Measurements from ENCODE around the gene ISCA2.

ISCA2 gene

GRCh38 chr14:74508844-74509428 lies 15.4 kb downstream of the ISCA2 start:
- DNase-seq: no peak

DNA sequence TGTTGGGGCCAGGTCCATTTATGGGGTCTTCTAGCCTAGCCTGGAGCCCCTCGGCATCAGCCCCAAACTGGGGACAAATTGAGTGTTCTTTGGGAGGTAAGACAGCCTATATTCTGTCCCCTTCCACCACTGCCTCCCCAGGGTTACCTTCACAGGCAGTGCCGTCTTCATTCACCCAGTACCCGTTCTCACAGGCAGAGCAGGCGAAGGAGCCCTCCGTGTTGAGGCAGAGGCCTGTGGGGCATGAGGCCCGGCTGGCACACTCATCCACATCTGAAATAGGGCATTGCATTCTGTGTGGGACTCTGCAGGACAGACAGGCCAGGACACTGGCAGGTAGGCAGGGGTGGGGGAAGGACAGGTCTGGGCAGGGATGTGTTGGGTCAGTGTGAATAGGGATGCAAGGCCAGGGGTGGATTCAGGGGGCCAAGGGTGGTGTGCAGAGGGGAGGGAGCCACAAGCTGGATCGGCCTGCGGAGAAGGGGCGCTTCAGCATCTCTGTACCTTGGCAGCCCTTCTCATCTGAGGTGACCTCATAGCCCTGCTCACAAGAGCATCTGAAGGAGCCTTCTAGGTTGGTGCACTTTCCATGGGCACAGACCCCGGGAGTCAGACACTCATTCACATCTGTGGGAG lies 16.1 kb downstream of the ISCA2 start:
- no peak for DNase-seq

DNA sequence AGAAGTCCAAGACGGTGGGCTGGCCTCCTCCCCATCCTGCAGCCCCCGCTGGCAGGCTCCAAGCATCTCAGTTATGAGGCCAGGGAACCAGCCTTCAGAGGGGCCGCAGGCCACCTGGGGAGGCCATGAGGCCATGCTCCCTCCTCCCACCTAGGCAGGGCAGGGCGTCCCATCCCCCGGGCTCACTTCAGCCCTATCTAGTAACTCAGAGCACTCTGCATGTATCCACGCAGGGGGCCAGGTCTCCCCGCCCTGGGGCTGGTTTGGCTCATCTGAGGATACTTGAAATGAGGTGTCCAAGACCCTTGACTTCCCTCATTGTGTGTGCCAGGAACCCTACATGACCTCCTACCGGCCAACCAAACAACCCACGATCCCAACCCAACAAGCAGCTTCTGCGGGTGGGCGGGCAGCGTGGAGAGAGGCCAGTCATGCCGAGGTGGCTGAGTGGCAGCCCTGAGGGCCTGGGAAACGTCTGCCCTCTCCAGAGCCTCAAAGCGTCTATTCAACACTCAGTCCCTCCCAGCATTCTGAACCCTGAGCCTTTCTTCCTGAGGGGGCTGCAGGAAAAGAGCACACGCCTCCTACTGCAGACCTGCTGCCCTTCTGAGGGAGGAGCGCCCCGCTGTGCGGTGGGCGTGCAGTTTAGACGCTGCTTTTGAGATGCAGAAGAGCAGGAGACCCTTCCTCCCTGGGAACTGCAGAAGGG lies 16.8 kb downstream of the ISCA2 start:
- DNase-seq: no peak

DNA sequence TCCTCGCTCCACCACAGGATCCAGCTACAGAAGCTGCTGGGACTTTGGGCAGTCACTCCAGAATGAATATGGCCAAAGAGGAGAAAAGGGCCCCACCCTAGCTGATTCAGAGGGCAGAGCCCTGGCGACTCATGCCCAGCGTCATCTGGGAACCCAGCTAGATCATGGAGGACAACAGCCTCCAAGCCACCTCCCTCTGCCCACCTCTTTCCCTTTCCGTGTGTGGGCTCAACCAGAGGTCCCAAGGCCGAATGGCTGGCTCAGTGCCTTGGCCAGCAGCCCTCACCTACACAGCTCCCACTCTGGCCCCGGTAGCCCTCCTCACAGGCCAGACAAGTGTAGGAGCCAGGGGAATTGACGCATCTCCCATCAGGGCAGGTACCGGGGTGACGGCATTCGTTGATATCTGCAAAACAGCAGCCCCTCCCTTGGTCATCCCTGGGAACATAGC lies 17.4 kb downstream of the ISCA2 start:
- DNase-seq: no peak

GRCh38 chr14:74511966-74512830 lies 18.6 kb downstream of the ISCA2 start:
- DNase-seq: no peak

- no peak for DNase-seq
Measured at GRCh38 chr14:74514471-74514941, 20.9 kb downstream of the ISCA2 start.

DNA sequence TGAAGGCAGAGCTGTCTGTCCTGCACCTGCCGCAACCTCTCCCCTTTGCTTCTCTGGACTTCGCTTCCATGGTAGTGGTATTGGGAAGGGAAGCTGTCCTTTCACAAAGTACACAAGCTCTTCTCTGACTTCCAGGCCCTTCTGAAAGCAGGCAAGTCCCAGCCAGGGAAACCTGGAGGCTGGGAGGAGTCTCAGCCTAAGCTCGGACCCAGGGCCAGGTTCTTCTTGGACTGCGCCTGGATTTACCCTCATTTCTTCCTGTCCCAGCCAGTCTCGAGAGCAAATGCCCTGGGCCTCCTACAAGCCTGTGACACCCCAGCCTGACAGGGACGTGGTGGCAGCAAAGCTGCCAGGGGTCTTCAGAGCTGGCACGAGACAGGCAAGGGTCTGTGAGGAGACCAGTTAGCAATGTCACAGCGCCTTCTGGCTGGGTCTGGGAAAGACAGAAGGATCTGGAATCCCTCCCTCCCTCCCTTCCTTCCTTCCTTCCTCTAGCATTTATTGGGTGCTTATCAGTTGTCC lies 22.4 kb downstream of the ISCA2 start:
- no peak for DNase-seq

- no peak for DNase-seq
Measured at GRCh38 chr14:74516451-74517160, 23.0 kb downstream of the ISCA2 start.

DNA sequence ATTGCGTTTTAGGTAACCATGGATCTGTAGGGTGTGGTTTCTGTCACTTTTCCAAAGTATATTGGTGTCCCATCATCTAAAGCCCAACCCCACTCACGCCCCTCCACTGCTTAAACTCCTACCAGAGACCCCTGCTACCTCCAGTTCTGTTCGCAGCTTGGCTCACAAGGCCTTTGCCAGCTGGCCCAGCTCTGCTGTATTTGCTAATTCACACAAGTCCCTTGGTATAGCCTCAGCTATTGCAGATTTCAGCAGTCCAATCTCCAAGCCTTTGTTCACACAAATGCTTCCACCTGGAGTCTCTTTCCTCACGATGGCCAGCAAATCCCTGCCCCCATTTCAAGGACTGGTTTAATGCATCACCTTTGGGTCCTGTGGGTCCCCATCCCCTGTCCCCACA lies 24.2 kb downstream of the ISCA2 start:
- no peak for DNase-seq

- DNase-seq: no peak
Measured at GRCh38 chr14:74518221-74518620, 24.7 kb downstream of the ISCA2 start.

DNA sequence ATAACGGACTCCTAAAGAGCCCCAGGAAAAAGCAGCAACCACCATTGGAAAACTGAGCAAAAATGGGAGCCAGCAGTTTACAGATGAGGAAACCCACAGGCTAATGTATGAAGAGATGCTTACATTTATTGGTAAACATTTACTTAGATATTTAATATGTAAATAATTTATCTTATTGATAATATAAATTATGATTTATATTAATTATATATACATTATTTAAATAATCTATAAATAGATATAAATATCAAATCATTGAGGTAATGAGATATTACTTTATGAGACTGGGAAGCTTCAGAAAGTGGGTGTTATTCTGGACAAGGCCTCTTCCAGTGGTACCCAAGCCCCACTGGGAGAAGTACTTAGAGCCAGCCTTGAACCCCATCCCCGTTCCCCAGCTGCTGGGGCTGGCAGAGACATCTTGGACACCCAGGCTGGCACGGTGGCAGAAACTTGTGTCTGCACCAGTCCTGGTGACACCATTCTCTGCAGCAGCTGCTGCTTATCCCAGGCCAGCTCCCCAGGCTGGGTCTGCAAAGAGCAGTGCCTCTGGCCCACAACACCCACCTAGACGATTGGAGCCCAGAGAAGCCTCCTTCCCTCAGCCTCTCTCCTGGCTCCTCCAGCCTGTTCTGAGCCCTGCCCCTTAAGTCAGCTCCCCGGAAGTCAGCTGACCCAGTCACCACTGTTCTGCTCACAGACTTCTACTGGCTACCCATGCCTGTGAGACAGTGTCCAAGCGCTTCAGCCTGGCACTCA lies 25.9 kb downstream of the ISCA2 start:
- no peak for DNase-seq

GRCh38 chr14:74521756-74522155 lies 28.2 kb downstream of the ISCA2 start:
- DNase-seq: no peak

GRCh38 chr14:74522740-74523139 lies 29.2 kb downstream of the ISCA2 start:
- DNase-seq: no peak

GRCh38 chr14:74524076-74524811 lies 30.7 kb downstream of the ISCA2 start:
- DNase-seq: no peak

DNA sequence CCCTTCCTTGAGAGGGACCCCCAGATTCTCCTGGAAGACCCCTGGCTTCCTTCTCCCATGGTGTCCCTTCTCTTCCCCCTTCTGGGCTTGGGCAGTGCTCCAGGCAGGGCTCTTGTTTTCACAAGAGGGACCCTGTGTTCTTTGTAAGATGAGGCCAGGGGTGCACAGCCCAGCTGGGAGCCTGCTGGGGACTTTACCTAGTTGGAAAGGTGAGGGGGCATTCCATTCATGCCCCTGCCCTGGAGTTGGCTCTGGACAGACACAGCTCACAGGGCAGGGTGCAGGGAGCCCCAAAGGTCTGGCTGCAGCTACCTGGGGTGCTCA lies 31.2 kb downstream of the ISCA2 start:
- DNase-seq: no peak

DNA sequence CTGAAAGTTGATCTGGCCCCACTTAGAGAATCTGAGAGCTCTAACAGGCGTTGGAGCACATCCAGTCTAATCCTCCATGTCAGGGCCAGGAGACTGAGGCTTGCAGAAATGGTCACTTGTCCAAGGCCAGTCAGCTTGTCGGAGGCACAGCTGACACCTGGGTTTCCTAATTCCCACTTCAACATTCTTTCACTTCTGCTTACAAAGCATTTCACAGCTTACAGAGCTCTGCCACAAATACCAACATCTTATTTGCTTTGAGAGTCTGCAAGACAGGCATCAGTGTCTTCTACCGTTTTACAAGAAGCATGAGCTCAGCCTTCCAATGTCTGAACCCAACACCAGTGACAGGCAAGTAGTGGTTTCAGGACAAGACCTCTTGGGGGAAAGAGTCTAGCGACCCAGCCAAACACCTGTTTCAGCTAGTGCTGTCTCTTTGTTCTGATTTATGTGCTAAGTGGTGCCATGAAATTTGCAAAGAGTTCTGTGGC lies 31.8 kb downstream of the ISCA2 start:
- DNase-seq: no peak

DNA sequence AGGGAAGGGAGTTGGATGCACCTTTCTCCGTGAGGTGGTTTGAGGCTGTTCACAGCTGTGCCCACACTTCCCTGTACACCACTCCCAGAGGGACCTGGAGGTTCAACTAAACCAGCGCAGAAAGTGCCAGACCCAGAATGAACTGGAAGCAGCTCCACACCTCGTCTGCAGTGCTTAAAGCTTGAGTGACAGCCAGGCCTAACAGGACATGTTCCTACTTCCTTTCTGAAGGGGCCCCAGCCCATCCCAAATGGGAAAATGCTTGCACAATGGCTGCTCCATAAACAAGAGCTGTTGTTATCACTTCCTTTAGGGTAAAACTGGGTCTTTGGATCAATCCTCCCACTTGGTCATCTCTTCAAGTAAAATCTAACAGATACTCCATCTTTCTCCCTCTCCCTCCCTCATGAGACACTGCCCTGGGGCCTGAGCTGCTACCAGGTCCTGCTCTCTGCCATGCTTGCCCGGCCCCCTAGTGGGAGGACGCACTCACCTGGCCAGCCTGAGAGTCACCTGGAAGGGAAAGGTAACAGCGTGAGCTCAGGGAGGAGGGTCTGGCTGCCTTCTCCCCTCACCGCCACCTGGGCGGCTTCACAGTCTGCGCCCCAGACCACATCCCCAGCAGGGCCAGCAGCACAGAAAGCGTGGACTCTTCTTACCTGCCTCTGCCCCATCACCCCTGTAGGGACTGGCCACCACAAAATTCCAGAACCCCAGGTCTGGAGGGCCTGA lies 33.5 kb downstream of the ISCA2 start:
- no peak for DNase-seq

DNA sequence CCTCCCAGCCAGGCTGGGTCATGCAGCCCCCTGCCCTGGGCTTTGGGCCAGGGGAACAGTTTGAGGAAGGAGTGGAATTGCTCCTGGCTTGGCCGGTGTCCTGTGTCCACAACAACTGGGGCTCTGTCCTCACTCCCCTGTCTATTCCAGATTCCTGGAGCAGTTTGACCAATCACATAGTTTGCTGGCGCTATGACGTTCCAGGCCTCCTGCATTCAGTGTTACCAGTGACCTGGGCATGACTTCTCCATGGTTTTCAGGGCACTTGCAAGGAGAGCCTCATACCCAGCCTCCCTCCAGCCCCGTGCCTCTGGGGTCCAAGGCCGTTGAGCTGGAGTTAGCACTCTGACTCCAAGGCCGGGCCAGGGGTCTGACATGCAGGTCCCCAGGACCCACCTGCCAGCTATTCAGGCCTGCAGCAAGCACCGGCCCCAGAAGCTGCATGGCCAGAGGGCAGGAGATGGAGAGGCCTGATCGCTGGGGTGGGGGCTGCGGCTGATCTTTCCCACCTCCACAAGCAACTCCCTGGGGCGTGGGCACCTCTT lies 34.2 kb downstream of the ISCA2 start:
- DNase-seq: no peak

- no peak for DNase-seq
Measured at GRCh38 chr14:74528406-74528805, 34.8 kb downstream of the ISCA2 start.

- no peak for DNase-seq
Measured at GRCh38 chr14:74528886-74529285, 35.3 kb downstream of the ISCA2 start.
